ENCODE measurements around the gene ANKFN1. TPM values are rescaled to one million over a fixed set of nuclear protein-coding genes. Genes with fewer than 3 reads are reported as not detected.

ANKFN1 gene
- total RNA-seq, 2 experiments from 2014 or later: not detected

GRCh38 chr17:56158915-56159825, 5.9 kb downstream of the ANKFN1 start:
- POLR2A ChIA-PET: interaction anchor here (0.7 kb wide), 1 partner anchor 10 kb away, joined by 6 read pairs; no protein-coding TSS in a partner anchor
- Mint-ChIP-seq H3K36me3 (no peaks in the 10 kb centered on the region), H3K27me3 (peaks cover 3% of the 10 kb centered on the region), H3K4me1 (no peaks in the 10 kb centered on the region), H3K4me3 (no peak overlapping the region), H3K9me3 (no peaks in the 10 kb centered on the region), H3K27ac (no peak overlapping the region)
- DNase-seq (no peak), ATAC-seq (ENCODE audit: low read depth) (no peak)

- Mint-ChIP-seq H3K4me1 (no peaks in the 10 kb centered on the region), H3K9me3 (no peaks in the 10 kb centered on the region), H3K4me3 (no peak overlapping the region), H3K27me3 (peaks cover 3% of the 10 kb centered on the region), H3K36me3 (no peaks in the 10 kb centered on the region), H3K27ac (no peak overlapping the region)
- ATAC-seq (ENCODE audit: low read depth): no peak
- no peak for DNase-seq
- POLR2A ChIA-PET: no interaction called here
Observed at GRCh38 chr17:56159826-56160380, 6.6 kb downstream of the ANKFN1 start.

- POLR2A ChIA-PET: no interaction called here
- Mint-ChIP-seq H3K4me1 (no peaks in the 10 kb centered on the region), H3K36me3 (no peaks in the 10 kb centered on the region), H3K27ac (no peak overlapping the region), H3K9me3 (no peaks in the 10 kb centered on the region), H3K27me3 (peaks cover 3% of the 10 kb centered on the region), H3K4me3 (no peak overlapping the region)
- ATAC-seq (ENCODE audit: low read depth) (no peak), DNase-seq (no peak)
Observed at GRCh38 chr17:56160422-56160821, 7.1 kb downstream of the ANKFN1 start.

- POLR2A ChIA-PET: no interaction called here
- no peak overlapping the region for H3K4me3 Mint-ChIP-seq
- no peaks in the 10 kb centered on the region for H3K27me3 Mint-ChIP-seq
- ATAC-seq (ENCODE audit: low read depth) (no peak), DNase-seq (no peak)
- no peaks in the 10 kb centered on the region for H3K4me1 Mint-ChIP-seq
- no peaks in the 10 kb centered on the region for H3K9me3 Mint-ChIP-seq
- no peaks in the 10 kb centered on the region for H3K36me3 Mint-ChIP-seq
- H3K27ac Mint-ChIP-seq: no peak overlapping the region
Observed at GRCh38 chr17:56165072-56165641, 11.9 kb downstream of the ANKFN1 start.

GRCh38 chr17:56167491-56167890, 14.2 kb downstream of the ANKFN1 start:
- Mint-ChIP-seq H3K27ac (no peak overlapping the region), H3K4me3 (no peak overlapping the region), H3K36me3 (no peaks in the 10 kb centered on the region), H3K4me1 (no peaks in the 10 kb centered on the region), H3K9me3 (no peaks in the 10 kb centered on the region), H3K27me3 (no peaks in the 10 kb centered on the region)
- ATAC-seq (ENCODE audit: low read depth) (no peak), DNase-seq (no peak)
- POLR2A ChIA-PET: no interaction called here

GRCh38 chr17:56169621-56170020, 16.3 kb downstream of the ANKFN1 start:
- Mint-ChIP-seq H3K27me3 (no peaks in the 10 kb centered on the region), H3K4me1 (no peaks in the 10 kb centered on the region), H3K4me3 (no peak overlapping the region), H3K27ac (no peak overlapping the region), H3K9me3 (no peaks in the 10 kb centered on the region), H3K36me3 (no peaks in the 10 kb centered on the region)
- POLR2A ChIA-PET: interaction anchor here (0.5 kb wide), 1 partner anchor 11 kb away, joined by 6 read pairs; no protein-coding TSS in a partner anchor
- DNase-seq: no peak
- ATAC-seq (ENCODE audit: low read depth): no peak

- ATAC-seq (ENCODE audit: low read depth): no peak
- no peaks in the 10 kb centered on the region for H3K36me3 Mint-ChIP-seq
- H3K9me3 Mint-ChIP-seq: no peaks in the 10 kb centered on the region
- H3K4me3 Mint-ChIP-seq: no peak overlapping the region
- POLR2A ChIA-PET: no interaction called here
- H3K27ac Mint-ChIP-seq: no peak overlapping the region
- H3K4me1 Mint-ChIP-seq: no peaks in the 10 kb centered on the region
- no peaks in the 10 kb centered on the region for H3K27me3 Mint-ChIP-seq
- DNase-seq: no peak
Observed at GRCh38 chr17:56171186-56171959, 18.1 kb downstream of the ANKFN1 start.

GRCh38 chr17:56172517-56172982, 19.3 kb downstream of the ANKFN1 start:
- no peaks in the 10 kb centered on the region for H3K36me3 Mint-ChIP-seq
- DNase-seq (no peak), ATAC-seq (ENCODE audit: low read depth) (no peak)
- H3K27ac Mint-ChIP-seq: no peak overlapping the region
- no peaks in the 10 kb centered on the region for H3K4me1 Mint-ChIP-seq
- no peaks in the 10 kb centered on the region for H3K9me3 Mint-ChIP-seq
- POLR2A ChIA-PET: no interaction called here
- H3K4me3 Mint-ChIP-seq: no peak overlapping the region
- no peaks in the 10 kb centered on the region for H3K27me3 Mint-ChIP-seq

GRCh38 chr17:56173026-56173425, 19.8 kb downstream of the ANKFN1 start:
- DNase-seq: no peak
- no peak for ATAC-seq (ENCODE audit: low read depth)
- Mint-ChIP-seq H3K27ac (no peak overlapping the region), H3K9me3 (no peaks in the 10 kb centered on the region), H3K4me1 (no peaks in the 10 kb centered on the region), H3K36me3 (no peaks in the 10 kb centered on the region), H3K4me3 (no peak overlapping the region), H3K27me3 (no peaks in the 10 kb centered on the region)
- POLR2A ChIA-PET: no interaction called here

- no peaks in the 10 kb centered on the region for H3K4me1 Mint-ChIP-seq
- POLR2A ChIA-PET: no interaction called here
- no peak overlapping the region for H3K27ac Mint-ChIP-seq
- no peaks in the 10 kb centered on the region for H3K9me3 Mint-ChIP-seq
- no peak overlapping the region for H3K4me3 Mint-ChIP-seq
- no peaks in the 10 kb centered on the region for H3K36me3 Mint-ChIP-seq
- no peak for DNase-seq
- H3K27me3 Mint-ChIP-seq: peaks cover 2% of the 10 kb centered on the region
- no peak for ATAC-seq (ENCODE audit: low read depth)
Observed at GRCh38 chr17:56173958-56174835, 20.9 kb downstream of the ANKFN1 start.

GRCh38 chr17:56175299-56175955, 22.2 kb downstream of the ANKFN1 start:
- H3K4me3 Mint-ChIP-seq: no peak overlapping the region
- no peaks in the 10 kb centered on the region for H3K4me1 Mint-ChIP-seq
- H3K9me3 Mint-ChIP-seq: no peaks in the 10 kb centered on the region

GRCh38 chr17:56176091-56176490, 22.8 kb downstream of the ANKFN1 start:
- POLR2A ChIA-PET: no interaction called here
- Mint-ChIP-seq H3K9me3 (no peaks in the 10 kb centered on the region), H3K4me3 (no peak overlapping the region), H3K27ac (no peak overlapping the region), H3K4me1 (no peaks in the 10 kb centered on the region), H3K27me3 (peaks cover 7% of the 10 kb centered on the region), H3K36me3 (no peaks in the 10 kb centered on the region)
- no peak for ATAC-seq (ENCODE audit: low read depth)
- DNase-seq: no peak

More at GRCh38 chr17:56175299-56175955, 22.2 kb downstream of the ANKFN1 start:
- Mint-ChIP-seq H3K36me3 (no peaks in the 10 kb centered on the region), H3K27me3 (peaks cover 7% of the 10 kb centered on the region), H3K27ac (no peak overlapping the region)
- DNase-seq: no peak
- POLR2A ChIA-PET: no interaction called here
- no peak for ATAC-seq (ENCODE audit: low read depth)
